Measurements from ENCODE around the gene MBD6.

DNA sequence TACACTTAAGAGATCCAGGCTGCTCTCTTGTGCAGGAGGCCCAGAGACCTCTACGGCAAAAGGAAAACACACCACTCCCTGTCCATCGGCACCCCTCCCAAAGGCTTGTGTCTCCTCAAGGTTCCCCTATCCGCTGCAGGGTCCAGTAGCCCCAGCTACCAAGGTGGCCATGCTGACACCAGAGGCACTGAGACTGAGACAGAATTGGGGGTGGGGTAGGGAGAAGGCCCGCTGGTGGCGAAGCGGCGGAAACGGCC, 2.9 kb upstream of the MBD6 start:
- TF ChIP-seq CTCF (IDR thresholded peaks at IDR 0.05) = no peak
- no peak for TF ChIP-seq EZH2 (IDR thresholded peaks at IDR 0.05)
- TF ChIP-seq EZH2phosphoT487 (IDR thresholded peaks at IDR 0.05) = no peak

Data from neural progenitor cell (in vitro differentiated cells).